ENCODE results near the gene CATSPERE. TPM values are rescaled to one million over a fixed set of nuclear protein-coding genes. Genes with fewer than 3 reads are reported as not detected.

Gene CATSPERE
- total and polyA plus RNA-seq, 2 donors (not counting 3 experiments of a cell fraction or from before 2014, with no cell fraction given): 0.61 to 1.9 TPM

GRCh38 chr1:244603498-244603897 lies 142.4 kb downstream of the CATSPERE start:
- no peaks in the 10 kb centered on the region for H3K36me3 ChIP-seq (ENCODE audit: control insufficient read depth in 2 of 2, extremely low read depth in 1 of 2, insufficient read depth in 2 of 2, low read length in 2 of 2)
- FAIRE-seq: peak; percentile 59
- ChIA-PET POLR2A (no interaction called here), CTCF (interaction anchor here (0.6 to 5.3 kb wide), 30 partner anchors 9 to 549 kb away, joined by 3 to 295 read pairs (median 6); a partner anchor contains a TSS)
- peaks cover 15% of the 10 kb centered on the region for H3K4me1 ChIP-seq (ENCODE audit: control insufficient read depth, extremely low read depth, insufficient read depth, low read length)
- H3K4me3 ChIP-seq (replicated peaks in 1 of 3; ENCODE audit: insufficient read depth in 1 of 3, low read depth in 1 of 3, low read length in 3 of 3): no peak overlapping the region
- H3K9me3 ChIP-seq (replicated peaks; ENCODE audit: control insufficient read depth, insufficient read depth, low read length): no peaks in the 10 kb centered on the region
- no peak overlapping the region for H2AFZ ChIP-seq (ENCODE audit: low read depth, low read length)
- H3K4me2 ChIP-seq (ENCODE audit: insufficient read depth, low read length): no peak overlapping the region
- TF ChIP-seq JUN (IDR thresholded peaks at IDR 0.05; ENCODE audit: borderline replicate concordance, insufficient read depth, insufficient read length, low read depth): no peak
- no peak for TF ChIP-seq POLR2AphosphoS5 (IDR thresholded peaks at IDR 0.05; ENCODE audit: insufficient read depth, low read depth, low read length)
- TF ChIP-seq FOS (IDR thresholded peaks at IDR 0.05; ENCODE audit: borderline replicate concordance, insufficient read depth, low read length): no peak
- peak; percentile 36 to 47 for TF ChIP-seq CTCF (IDR thresholded peaks at IDR 0.05; ENCODE audit: extremely low read depth in 1 of 2, insufficient read depth in 1 of 2, low read depth in 1 of 2, low read length in 2 of 2)
- TF ChIP-seq MAX (IDR thresholded peaks at IDR 0.05; ENCODE audit: insufficient read depth, insufficient read length): no peak
- DNase-seq (ENCODE audit: low read depth, low spot score): peak; percentile 36
- H4K20me1 ChIP-seq (replicated peaks; ENCODE audit: control insufficient read depth, extremely low read depth, insufficient read depth, low read length): no peaks in the 10 kb centered on the region
- no TSS peak for BruUV-seq (replicated peaks)
- H3K27me3 ChIP-seq (ENCODE audit: control insufficient read depth in 2 of 2, insufficient read depth in 2 of 2, low read length in 2 of 2): peaks cover 0 to 2% of the 10 kb centered on the region in 2 experiments
- H3K9me1 ChIP-seq (replicated peaks; ENCODE audit: control insufficient read depth, extremely low read depth, insufficient read depth, low read length): no peaks in the 10 kb centered on the region
- intact Hi-C loops (cut with micrococcal nuclease) (loop anchor here (1.0 to 5.0 kb wide), 6 partner anchors 49 to 439 kb away; partner anchors contain the start of gene HNRNPU), dilution Hi-C loops (cut with MboI; ENCODE audit: extremely low pct_ligation_motif_present, low sequenced_read_pairs) (no loop called here)
- H3K27ac ChIP-seq (ENCODE audit: insufficient read depth, low read depth, low read length): no peak overlapping the region
- H3K9ac ChIP-seq (replicated peaks; ENCODE audit: extremely low read depth, insufficient read depth, low read length): no peak overlapping the region
- no peaks in the 10 kb centered on the region for H3K79me2 ChIP-seq (ENCODE audit: control insufficient read depth, insufficient read depth, low read length)

Data from endothelial cell of umbilical vein (primary cell).